A673 (cell line): ENCODE data around the gene PIGU. TPM values are rescaled to one million over a fixed set of nuclear protein-coding genes. Genes with fewer than 3 reads are reported as not detected.

Source experiments
- BruUV-seq: library from RNA; stranded (reverse); fragments of 400-500 nt; replicated peaks from 2 replicates; lab custom pipeline; 2021; lab: Mats Ljungman, UMichigan
- CTCF ChIA-PET: fragments of 300-600 bp; sonication (Branson Sonifier 250); formaldehyde crosslinking; loops from one replicate; lab custom pipeline; 2022; ENCODE audit warnings: antibody characterized with exemption; lab: Charles Lee
- POLR2A ChIA-PET: fragments of 300-600 bp; sonication (Branson Sonifier 250); formaldehyde crosslinking; loops from one replicate; lab custom pipeline; 2022; ENCODE audit warnings: antibody characterized with exemption; ENCODE audit not compliant: low non-redundant PET; lab: Charles Lee
- DNase-seq: peaks from one replicate; pipeline ENCODE4 v3.0.0-alpha.2; 2015; ENCODE audit warnings: low spot score
- H3K27ac ChIP-seq: fragments of 200-600 bp; sonication (generic); 2 replicates; pipeline ENCODE4 v1.5.1; 2016; ENCODE audit warnings: mixed run types, low read depth, mild to moderate bottlenecking, mixed read lengths, antibody characterized with exemption, low read length; ENCODE audit not compliant: poor library complexity, severe bottlenecking
- H3K27me3 ChIP-seq: fragments of 200-600 bp; sonication (generic); replicated peaks from 2 replicates; pipeline ENCODE4 v1.6.1; 2017; ENCODE audit warnings: mixed run types, low read depth, mild to moderate bottlenecking, mixed read lengths, antibody characterized with exemption, low read length; ENCODE audit not compliant: insufficient read depth, poor library complexity
- H3K36me3 ChIP-seq: fragments of 200-600 bp; sonication (generic); 2 replicates; pipeline ENCODE4 v1.6.1; 2016; ENCODE audit warnings: mixed run types, mild to moderate bottlenecking, mixed read lengths, antibody characterized with exemption, low read length; ENCODE audit not compliant: insufficient read depth, poor library complexity, severe bottlenecking
- H3K4me1 ChIP-seq: fragments of 200-600 bp; sonication (generic); 2 replicates; pipeline ENCODE4 v1.6.1; 2017; ENCODE audit warnings: mixed run types, mild to moderate bottlenecking, mixed read lengths, antibody characterized with exemption, low read length; ENCODE audit not compliant: insufficient read depth, poor library complexity, severe bottlenecking
- H3K4me3 ChIP-seq: fragments of 200-600 bp; sonication (generic); 2 replicates; pipeline ENCODE4 v1.5.1; 2016; ENCODE audit warnings: low read depth, mixed run types, mild to moderate bottlenecking, mixed read lengths, low read length; ENCODE audit not compliant: poor library complexity, severe bottlenecking
- H3K9me3 ChIP-seq: fragments of 200-600 bp; sonication (generic); 2 replicates; pipeline ENCODE4 v1.6.1; 2016; ENCODE audit warnings: mixed run types, low read depth, mild to moderate bottlenecking, mixed read lengths, antibody characterized with exemption, low read length; ENCODE audit not compliant: poor library complexity, severe bottlenecking
- CTCF ChIP-seq: fragments of 300-800, 200-600 bp; sonication (generic); conservative IDR thresholded peaks from 2 replicates; pipeline ENCODE4 v1.5.1; 2017; ENCODE audit warnings: low read depth, mild to moderate bottlenecking, antibody characterized with exemption, low read length, moderate library complexity, mixed read lengths
- EZH2 ChIP-seq: fragments of 200-600 bp; sonication (generic); IDR thresholded peaks from 2 replicates; pipeline ENCODE4 v1.6.1; 2017; ENCODE audit warnings: borderline replicate concordance, low read depth, mild to moderate bottlenecking, mixed read lengths, antibody characterized with exemption, low read length; ENCODE audit not compliant: poor library complexity, severe bottlenecking
- intact Hi-C: fragments of 100-400 bp; cut with micrococcal nuclease; formaldehyde crosslinking; loops from one replicate; pipeline ENCODE4 v1.10.0; 2022; ENCODE audit not compliant: unreplicated experiment
- total RNA-seq: library from RNA; stranded (reverse); gene quantifications from 2 replicates; pipeline ENCODE4 v1.2.3, GENCODE V29; 2021

Gene PIGU
- total RNA-seq, 1 experiment from 2014 or later: 31.4 TPM

GRCh38 chr20:34553366-34553867, 123.5 kb downstream of the PIGU start:
- Histone ChIP-seq H3K4me3 (no peak overlapping the region), H3K4me1 (no peaks in the 10 kb centered on the region), H3K27me3 (no peaks in the 10 kb centered on the region), H3K27ac (no peak overlapping the region), H3K36me3 (no peaks in the 10 kb centered on the region), H3K9me3 (no peaks in the 10 kb centered on the region)
- BruUV-seq: no TSS peak
- ChIA-PET CTCF (no interaction called here), POLR2A (no interaction called here)
- TF ChIP-seq CTCF (no peak), EZH2 (no peak)
- no peak for DNase-seq
- intact Hi-C loops: no loop called here

- no peaks in the 10 kb centered on the region for H3K4me1 ChIP-seq
- no peak overlapping the region for H3K4me3 ChIP-seq
- TF ChIP-seq EZH2: no peak
- no peak for TF ChIP-seq CTCF
- DNase-seq: no peak
- no TSS peak for BruUV-seq
- no peak overlapping the region for H3K27ac ChIP-seq
- no peaks in the 10 kb centered on the region for H3K27me3 ChIP-seq
- CTCF ChIA-PET: no interaction called here
- POLR2A ChIA-PET: no interaction called here
- H3K9me3 ChIP-seq: no peaks in the 10 kb centered on the region
- intact Hi-C loops: no loop called here
- H3K36me3 ChIP-seq: no peaks in the 10 kb centered on the region
These were observed 124.3 kb downstream of the PIGU start for GRCh38 chr20:34552569-34552968.

GRCh38 chr20:34549929-34550305, 127.0 kb downstream of the PIGU start:
- CTCF ChIA-PET: no interaction called here
- H3K9me3 ChIP-seq: no peaks in the 10 kb centered on the region
- no peak for DNase-seq
- intact Hi-C loops: no loop called here
- H3K4me1 ChIP-seq: no peaks in the 10 kb centered on the region
- H3K36me3 ChIP-seq: no peaks in the 10 kb centered on the region
- no TSS peak for BruUV-seq
- no peak overlapping the region for H3K4me3 ChIP-seq
- H3K27me3 ChIP-seq: no peaks in the 10 kb centered on the region
- POLR2A ChIA-PET: no interaction called here
- no peak for TF ChIP-seq CTCF
- no peak for TF ChIP-seq EZH2
- no peak overlapping the region for H3K27ac ChIP-seq
